HCEC 1CT (cell line): ENCODE data around the gene PWWP2B.
A peak's percentile ranks its signal among the peaks of the same experiment; 100 is the strongest.

Experiments used
- DNase-seq: peaks from one replicate; pipeline ENCODE4 v3.0.0-alpha.2; 2017

PWWP2B gene

DNA sequence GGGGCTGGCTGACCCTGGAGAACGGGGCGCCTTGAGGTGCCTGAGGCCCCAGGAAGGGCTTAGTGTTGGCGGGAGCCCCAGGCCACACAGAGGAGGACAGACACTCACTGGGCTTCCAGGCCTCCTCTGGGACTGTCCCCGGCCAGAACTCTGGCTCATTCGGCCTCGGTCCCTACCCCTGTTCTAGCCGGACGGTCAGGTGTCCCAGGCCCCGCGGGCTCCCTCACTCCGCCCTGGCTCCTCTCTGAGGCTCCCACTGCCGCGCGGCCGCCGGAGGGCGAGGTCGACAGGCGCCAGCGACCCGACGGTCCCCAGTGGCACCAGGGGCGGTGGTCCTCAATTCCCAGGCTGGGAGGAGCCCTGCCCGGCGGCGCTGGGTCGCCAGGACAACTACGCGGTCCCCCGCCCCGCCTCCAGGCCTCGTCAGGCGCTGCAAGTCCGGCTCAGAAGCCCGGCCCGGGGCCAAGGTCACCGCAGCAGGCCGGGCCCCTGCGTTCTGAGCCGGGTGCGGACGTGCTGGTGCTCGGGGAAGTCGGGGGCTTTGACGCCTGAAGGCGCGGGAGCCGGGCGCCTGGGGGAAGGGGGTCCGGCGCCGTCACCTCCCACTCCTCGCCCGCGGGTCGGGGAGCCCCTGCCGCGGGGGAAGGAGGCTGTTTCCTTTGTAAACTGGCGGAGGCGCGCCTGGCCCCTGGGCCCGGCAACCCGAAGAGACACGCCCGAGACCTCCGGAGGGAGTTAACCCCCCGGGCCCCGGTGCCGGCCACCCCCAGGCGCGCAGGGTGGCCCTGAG lies 1.1 kb upstream of the PWWP2B start:
- DNase-seq: peak; percentile 27

DNA sequence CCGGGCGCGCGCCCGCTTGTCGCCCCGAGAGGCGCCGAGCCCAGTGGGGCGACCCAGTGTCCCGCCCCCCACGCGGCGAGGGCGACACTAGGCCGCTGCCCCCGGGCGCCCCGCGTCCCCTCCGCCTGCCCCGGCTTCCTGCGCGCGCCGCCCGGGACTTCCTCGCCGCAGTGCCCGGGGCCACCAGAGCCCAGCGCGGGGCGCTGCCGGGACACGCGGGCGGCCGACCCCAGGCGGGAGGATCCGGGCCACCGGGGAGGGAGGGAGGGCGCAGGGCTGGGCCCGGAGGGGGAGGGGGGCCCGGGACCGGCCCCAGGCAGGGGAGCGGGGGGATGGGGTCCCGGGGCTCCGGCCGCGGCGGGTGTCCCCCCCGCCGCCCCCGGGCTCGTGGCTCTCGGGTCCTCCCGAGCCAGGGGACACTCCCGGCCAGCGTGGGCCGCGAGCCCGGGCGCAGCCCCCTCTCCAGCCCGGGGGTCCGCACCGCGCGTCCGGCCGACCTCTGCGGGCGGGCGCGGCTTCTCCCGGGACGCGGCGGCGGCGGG lies 435 bp upstream of the PWWP2B start:
- peak; percentile 44 for DNase-seq

- peak; percentile 74 for DNase-seq
Observed at GRCh38 chr10:132397671-132398565, 918 bp downstream of the PWWP2B start.

GRCh38 chr10:132398566-132398991 lies 1.6 kb downstream of the PWWP2B start:
- DNase-seq: no peak

- no peak for DNase-seq
Observed at GRCh38 chr10:132399117-132400035, 2.4 kb downstream of the PWWP2B start.

DNA sequence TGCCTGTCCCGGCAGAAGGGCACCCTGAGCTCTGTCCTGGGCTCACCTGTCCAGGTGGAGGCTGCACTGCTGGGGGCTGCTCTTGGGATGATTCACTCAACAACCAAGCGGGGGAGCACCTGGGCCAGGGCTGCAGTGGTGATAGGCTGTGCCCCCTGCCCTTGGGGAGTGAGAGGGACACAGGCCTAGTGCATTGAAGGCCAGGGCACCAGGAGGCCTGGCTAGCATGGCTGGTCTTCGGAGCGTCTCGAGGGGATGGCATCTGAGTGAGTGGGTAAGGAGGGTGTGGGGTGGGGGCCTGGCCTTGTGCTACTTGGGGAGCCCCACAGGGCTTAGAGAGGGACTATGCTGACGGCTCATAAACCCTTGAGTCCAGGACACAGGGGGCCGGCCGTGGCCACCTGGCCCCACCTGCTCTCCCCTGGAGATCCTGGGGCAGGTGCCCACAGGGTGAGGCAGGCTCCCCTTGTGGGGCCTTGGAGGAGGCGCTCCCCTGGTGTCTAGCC lies 3.1 kb downstream of the PWWP2B start:
- DNase-seq: no peak

DNA sequence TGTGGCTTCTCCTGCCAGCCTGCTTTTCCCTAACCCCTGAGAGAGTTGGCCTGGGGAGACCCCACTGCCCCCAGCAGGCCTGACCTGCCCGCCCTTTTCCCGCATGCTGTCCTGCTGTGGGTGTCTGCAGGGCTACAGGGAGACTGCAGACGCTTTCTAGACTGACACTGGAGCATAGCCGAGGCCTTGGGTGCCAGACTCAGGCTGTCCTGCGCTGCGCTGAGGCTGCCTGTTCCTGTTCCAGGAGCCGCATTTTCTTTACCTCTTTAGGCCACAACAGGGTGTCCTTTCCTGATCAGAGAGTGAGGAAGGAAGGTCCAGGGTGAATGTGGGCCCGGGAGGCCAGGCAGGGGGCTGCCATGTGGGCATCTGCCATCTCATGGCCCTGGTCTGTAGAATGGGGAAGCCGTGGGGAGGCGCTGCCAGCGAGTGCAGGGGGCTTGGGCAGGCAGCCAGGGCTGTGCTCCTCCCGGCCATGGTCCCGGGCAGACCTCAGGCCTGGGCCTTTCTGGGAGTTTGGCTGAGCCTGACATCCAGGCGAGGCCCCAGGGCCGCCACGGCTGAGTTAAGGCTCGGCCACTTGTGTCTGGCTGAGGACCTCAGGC lies 3.6 kb downstream of the PWWP2B start:
- DNase-seq: no peak

GRCh38 chr10:132401401-132402118 lies 4.6 kb downstream of the PWWP2B start:
- no peak for DNase-seq

- DNase-seq: no peak
Observed at GRCh38 chr10:132402781-132403241, 5.8 kb downstream of the PWWP2B start.

DNA sequence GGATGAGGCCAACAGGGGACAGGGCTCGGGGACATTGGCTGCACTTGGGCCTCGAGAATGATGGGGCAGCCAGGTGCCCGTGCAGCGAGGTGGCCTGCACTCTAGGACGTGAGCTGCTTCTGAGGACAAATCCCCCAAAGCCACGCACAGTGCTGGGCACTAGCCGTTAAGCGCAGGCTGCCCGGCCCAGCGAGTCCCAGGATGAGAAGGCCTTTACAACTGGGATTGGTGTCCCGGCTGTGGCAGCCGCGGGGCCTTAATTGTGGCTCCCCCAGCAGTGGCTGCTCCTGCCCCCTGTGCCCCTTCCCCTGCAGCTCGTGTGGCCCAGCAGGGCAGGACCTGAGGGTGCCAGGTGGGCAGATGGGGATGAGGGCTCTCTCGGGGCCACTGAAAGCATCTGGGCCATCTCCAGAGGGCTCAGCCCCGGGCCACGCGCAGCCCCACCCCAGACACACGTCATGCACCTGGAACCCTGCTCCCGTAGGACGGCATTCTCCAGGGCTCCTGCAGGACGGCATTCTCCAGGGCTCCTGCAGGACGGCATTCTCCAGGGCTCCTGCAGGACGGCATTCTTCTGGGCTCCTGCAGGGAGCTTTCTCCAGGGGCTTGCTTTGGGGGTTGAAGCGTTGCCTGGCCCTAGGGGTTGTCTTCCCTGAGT lies 6.6 kb downstream of the PWWP2B start:
- no peak for DNase-seq

DNA sequence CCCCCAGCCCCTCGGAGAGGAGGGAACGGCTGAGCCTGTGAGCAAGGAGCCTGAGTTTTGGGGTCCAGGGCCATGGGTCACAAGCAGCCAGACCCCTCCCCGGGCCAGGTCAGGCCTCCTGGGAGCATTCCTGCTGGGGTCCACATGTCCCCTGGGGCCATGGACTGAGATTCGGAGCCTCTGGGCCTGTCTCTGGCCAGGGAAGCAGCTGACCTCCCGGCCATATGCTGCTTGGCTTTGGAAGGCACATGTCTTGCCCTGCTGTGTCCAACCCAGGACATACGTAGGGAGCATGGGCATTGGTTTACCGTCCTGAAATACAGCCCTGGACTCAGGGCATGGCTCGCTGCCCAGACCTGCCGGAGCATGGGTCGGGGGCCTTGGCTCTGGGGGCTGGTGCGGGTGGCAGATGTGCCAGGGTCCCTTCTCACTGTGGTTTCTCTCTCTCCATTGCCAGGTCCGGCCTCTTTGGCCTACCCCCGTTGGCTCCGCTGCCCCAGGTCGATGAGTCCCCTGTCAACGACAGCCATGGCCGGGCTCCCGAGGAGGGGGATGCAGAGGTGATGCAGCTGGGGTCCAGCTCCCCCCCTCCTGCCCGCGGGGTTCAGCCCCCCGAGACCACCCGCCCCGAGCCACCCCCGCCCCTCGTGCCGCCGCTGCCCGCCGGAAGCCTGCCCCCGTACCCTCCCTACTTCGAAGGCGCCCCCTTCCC lies 7.3 kb downstream of the PWWP2B start:
- no peak for DNase-seq

GRCh38 chr10:132404911-132405462 lies 8.0 kb downstream of the PWWP2B start:
- no peak for DNase-seq

GRCh38 chr10:132405463-132405991 lies 8.5 kb downstream of the PWWP2B start:
- no peak for DNase-seq

- DNase-seq: no peak
Observed at GRCh38 chr10:132406181-132406580, 9.2 kb downstream of the PWWP2B start.

DNA sequence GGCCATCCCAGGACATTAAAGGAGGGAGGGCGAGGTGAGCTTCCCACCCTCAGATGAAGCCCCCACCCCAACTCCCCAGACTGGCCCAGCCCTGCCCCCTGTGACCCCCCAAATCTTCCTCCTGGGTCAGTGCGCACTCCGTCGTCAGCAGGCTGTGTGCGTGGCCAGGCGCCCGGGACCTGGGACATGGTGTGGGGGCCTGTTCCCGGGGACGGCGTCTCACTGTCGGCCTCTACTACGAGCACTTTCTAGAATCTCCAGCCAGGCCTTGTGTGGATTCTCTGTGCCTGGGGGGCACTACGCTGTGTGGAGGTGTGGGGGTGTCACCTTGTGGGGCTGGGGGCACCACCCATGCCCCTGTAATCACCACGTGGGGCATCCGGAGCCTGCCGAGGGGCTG lies 9.8 kb downstream of the PWWP2B start:
- DNase-seq: no peak

DNA sequence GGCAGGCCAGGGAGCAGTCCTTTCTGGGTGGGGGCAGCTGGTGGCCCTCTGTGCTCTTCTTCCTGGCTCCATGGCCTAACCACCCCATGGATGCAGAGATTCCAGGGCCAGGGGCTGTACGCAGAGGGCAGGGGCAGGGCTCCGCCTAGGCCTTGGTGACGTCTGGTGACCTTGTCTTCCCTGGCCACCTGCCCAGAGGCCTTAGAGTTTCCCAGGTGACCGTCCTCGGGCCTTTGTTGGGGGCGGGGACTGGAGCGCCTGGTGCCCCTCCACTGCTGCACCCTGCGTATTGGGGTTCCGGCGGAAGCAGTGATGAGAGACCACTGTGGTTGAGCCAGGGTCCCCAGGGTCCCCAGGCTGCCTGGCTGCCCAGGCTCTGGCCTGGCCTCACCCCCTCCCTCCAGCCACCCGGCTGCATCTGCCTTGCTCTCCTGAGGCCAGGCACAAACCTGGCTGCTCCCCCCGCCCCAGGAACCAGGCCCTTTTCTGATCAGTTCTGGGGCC lies 10.3 kb downstream of the PWWP2B start:
- no peak for DNase-seq

DNA sequence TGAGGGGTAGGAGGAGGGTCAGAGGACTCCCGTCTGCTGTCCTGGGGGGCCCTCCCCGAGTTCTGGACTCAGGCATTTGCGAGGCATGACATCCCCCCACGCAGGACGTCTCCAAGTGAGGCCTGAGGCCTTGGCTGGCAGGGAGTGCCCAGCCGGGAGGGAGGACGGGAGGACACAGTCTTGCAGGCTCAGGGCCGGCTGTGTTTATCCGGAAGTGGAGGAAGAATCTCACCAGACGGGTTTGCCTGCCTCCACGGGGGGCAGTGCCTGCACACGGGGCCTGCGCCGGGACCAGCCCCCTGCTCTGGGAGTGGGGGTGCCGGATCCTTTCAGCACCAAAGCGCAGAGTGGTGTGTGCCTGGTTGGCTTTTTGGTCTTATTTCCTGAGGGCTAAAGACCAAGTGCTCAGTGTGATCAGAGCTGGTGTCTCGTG lies 10.9 kb downstream of the PWWP2B start:
- no peak for DNase-seq

DNA sequence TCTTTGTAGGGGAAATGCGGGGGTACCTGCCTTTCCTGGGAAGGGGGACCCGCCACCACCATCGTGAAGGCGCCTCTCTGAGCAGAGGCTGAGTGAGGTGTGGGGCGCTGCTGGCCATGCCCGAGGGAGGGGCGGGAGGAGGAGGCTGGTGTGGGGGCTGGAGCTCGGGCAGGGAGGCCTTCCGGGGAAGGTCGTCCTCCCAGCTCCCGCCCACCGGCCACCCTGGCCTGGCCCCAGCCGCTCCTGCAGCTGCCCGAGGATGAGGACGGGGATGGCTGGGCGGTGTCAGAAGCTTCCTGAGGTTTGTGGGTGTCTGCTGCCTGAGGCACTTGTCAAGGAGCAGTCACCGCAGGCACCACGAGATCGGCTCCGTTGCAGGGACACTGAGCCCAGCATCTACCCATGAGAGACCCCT lies 11.4 kb downstream of the PWWP2B start:
- DNase-seq: no peak
